Ishikawa (cell line): Measurements from ENCODE around the gene B4GALT2.

Experiments used
- CEBPB ChIP-seq: IDR thresholded peaks from 2 replicates; pipeline ENCODE4 v1.6.1; 2012
- CREB1 ChIP-seq: IDR thresholded peaks from 2 replicates; pipeline ENCODE4 v1.6.1; 2012; ENCODE audit warnings: low read depth
- EGR1 ChIP-seq: IDR thresholded peaks from 2 replicates; pipeline ENCODE4 v1.6.1; 2012
- EP300 ChIP-seq: IDR thresholded peaks from 2 replicates; pipeline ENCODE4 v1.6.1; 2012; ENCODE audit warnings: borderline replicate concordance
- MAX ChIP-seq: IDR thresholded peaks from 2 replicates; pipeline ENCODE4 v1.6.1; 2012
- NFIC ChIP-seq: IDR thresholded peaks from 2 replicates; pipeline ENCODE4 v1.6.1; 2012
- RAD21 ChIP-seq: IDR thresholded peaks from 2 replicates; pipeline ENCODE4 v1.6.1; 2012; ENCODE audit warnings: low read depth
- REST ChIP-seq: IDR thresholded peaks from 2 replicates; pipeline ENCODE4 v1.6.1; 2012; ENCODE audit warnings: low read depth, mild to moderate bottlenecking
- TEAD4 ChIP-seq: IDR thresholded peaks from 2 replicates; pipeline ENCODE4 v1.6.1; 2012
- YY1 ChIP-seq: IDR thresholded peaks from 2 replicates; pipeline ENCODE4 v1.6.1; 2012; ENCODE audit warnings: low read depth
- ZBTB7A ChIP-seq: IDR thresholded peaks from 2 replicates; pipeline ENCODE4 v1.6.1; 2012; ENCODE audit warnings: low read depth

- TF ChIP-seq RAD21 = no peak
- TF ChIP-seq CREB1 = no peak
- TF ChIP-seq TEAD4 = no peak
- no peak for TF ChIP-seq EGR1
- TF ChIP-seq NFIC = no peak
- no peak for TF ChIP-seq EP300
- no peak for TF ChIP-seq REST
- no peak for TF ChIP-seq YY1
- no peak for TF ChIP-seq ZBTB7A
- no peak for TF ChIP-seq MAX
- TF ChIP-seq CEBPB = no peak
Observed at GRCh38 chr1:43957407-43958040, 21.5 kb upstream of the B4GALT2 start.
